GM19193 (cell line): ENCODE data around the gene FAM9C.

Source experiments
- POLR2A ChIP-seq: IDR thresholded peaks from 4 replicates; pipeline ENCODE4 v1.6.1; 2011; ENCODE audit not compliant: insufficient read depth, insufficient read length; ENCODE audit errors: extremely low read depth

The FAM9C gene

GRCh38 chrX:13044441-13044840 is at the start of gene FAM9C:
Gene FAM9C (minus strand): TSS chrX:13044620. CDS start chrX:13043789, 831 bp downstream.
- no peak for TF ChIP-seq POLR2A

GRCh38 chrX:13093529-13094140 is 49.2 kb upstream of the FAM9C start:
- TF ChIP-seq POLR2A = no peak

- TF ChIP-seq POLR2A = peak; percentile 57
Observed at GRCh38 chrX:13092455-13092941, 48.1 kb upstream of the FAM9C start.

- peak; percentile 24 for TF ChIP-seq POLR2A
Observed at GRCh38 chrX:13091111-13091765, 46.8 kb upstream of the FAM9C start.

GRCh38 chrX:13090339-13091110 is 46.1 kb upstream of the FAM9C start:
- TF ChIP-seq POLR2A = no peak

- TF ChIP-seq POLR2A = no peak
Observed at GRCh38 chrX:13090027-13090338, 45.6 kb upstream of the FAM9C start.

- no peak for TF ChIP-seq POLR2A
Observed at GRCh38 chrX:13088156-13088487, 43.7 kb upstream of the FAM9C start.

GRCh38 chrX:13087322-13088155 is 43.1 kb upstream of the FAM9C start:
- peak; percentile 34 for TF ChIP-seq POLR2A

GRCh38 chrX:13086076-13086475 is 41.7 kb upstream of the FAM9C start:
- TF ChIP-seq POLR2A = no peak

- TF ChIP-seq POLR2A = peak; percentile 47
Observed at GRCh38 chrX:13085526-13085925, 41.1 kb upstream of the FAM9C start.

- TF ChIP-seq POLR2A = no peak
Observed at GRCh38 chrX:13084611-13085010, 40.2 kb upstream of the FAM9C start.

- TF ChIP-seq POLR2A = no peak
Observed at GRCh38 chrX:13082206-13083065, 38.0 kb upstream of the FAM9C start.

- TF ChIP-seq POLR2A = no peak
Observed at GRCh38 chrX:13081395-13082205, 37.2 kb upstream of the FAM9C start.
